RKO (cell line): ENCODE results near the gene CRYL1.

Experiments
- DNase-seq: peaks from one replicate; pipeline ENCODE4 v3.0.0-alpha.2; 2016; ENCODE audit warnings: low spot score

Gene CRYL1

GRCh38 chr13:20424559-20424852 lies 101.2 kb downstream of the CRYL1 start:
- no peak for DNase-seq

- no peak for DNase-seq
These were observed 103.3 kb downstream of the CRYL1 start for GRCh38 chr13:20422362-20422761.

- no peak for DNase-seq
These were observed 104.7 kb downstream of the CRYL1 start for GRCh38 chr13:20420938-20421337.

DNA sequence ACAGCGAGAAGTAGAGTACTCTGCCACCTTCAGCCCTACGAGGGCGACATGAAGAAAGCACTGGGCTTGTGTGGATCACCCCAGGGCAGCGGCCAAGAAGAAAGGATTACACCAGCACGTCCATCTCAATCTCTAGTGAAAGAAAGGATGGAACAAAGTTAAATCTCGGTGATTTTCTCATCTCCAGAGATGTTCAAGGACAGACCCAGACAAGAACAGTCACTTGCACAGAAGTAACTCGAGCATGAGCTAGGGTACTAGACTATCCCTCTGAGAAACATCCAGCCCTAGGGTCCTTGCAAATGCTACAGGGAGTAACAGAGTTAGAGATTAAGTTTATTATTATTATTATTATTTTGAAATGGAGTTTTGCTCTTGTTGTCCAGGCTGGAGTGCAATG lies 106.7 kb downstream of the CRYL1 start:
- no peak for DNase-seq

DNA sequence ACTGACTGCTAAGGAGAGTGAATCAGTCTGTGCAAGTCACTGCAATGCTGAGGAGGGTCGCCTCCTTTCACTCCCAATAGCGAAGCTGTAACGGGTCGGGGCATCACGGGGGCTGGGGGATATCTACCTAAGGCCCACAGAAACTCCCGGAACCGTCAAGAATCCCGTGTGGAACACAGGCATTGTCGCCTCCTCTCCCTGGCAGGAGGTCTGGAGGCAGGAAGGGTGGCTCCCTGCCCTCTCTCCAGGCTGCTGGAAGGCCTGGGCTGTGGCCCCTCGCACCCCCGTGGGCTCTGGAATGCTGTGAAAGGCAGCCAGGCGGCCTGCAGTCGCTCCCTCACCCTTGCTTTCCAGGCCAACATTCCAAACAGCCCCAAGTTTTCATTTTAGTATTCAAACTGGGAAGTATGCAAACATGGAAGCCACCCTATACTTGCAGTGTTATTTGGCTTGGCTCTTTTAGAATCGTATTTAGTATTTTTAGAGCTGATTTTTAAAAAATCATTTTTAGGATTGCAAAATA lies 109.4 kb downstream of the CRYL1 start:
- no peak for DNase-seq

- DNase-seq = no peak
These were observed 110.0 kb downstream of the CRYL1 start for GRCh38 chr13:20415694-20416107.

GRCh38 chr13:20415306-20415679 lies 110.4 kb downstream of the CRYL1 start:
- DNase-seq = no peak

DNA sequence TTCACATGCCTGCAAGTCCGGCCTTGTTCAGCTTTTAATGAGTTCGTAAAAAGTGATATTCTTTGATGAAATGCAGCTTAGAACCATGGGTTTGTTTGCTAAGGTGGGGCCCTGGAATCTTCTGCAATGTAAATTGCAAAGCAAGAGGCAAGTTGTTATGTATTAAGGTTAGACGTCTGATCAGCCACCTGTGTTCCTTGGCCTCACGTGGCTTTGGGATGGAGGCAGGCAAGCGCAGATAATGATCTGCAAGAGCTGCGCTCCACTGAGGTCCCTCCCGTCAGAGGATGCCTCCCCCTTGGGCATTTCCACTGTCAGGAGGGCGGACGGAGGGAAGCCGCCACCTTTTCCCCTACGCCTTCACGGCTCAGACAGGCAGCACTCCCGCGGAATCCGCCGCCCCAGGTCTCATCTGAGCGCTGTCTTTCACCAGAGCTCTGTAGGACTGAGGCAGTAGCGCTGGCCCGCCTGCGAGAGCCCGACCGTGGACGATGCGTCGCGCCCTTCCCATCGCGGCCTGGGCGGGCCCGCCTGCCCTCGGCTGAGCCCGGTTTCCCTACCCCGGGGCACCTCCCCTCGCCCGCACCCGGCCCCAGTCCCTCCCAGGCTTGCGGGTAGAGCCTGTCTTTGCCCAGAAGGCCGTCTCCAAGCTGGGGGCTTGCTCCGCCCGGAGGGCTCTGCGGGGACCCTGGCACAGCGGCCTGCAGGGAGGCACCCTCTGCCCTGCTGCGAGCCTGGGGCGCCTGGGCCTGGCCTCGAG lies 110.9 kb downstream of the CRYL1 start:
- DNase-seq = no peak

DNA sequence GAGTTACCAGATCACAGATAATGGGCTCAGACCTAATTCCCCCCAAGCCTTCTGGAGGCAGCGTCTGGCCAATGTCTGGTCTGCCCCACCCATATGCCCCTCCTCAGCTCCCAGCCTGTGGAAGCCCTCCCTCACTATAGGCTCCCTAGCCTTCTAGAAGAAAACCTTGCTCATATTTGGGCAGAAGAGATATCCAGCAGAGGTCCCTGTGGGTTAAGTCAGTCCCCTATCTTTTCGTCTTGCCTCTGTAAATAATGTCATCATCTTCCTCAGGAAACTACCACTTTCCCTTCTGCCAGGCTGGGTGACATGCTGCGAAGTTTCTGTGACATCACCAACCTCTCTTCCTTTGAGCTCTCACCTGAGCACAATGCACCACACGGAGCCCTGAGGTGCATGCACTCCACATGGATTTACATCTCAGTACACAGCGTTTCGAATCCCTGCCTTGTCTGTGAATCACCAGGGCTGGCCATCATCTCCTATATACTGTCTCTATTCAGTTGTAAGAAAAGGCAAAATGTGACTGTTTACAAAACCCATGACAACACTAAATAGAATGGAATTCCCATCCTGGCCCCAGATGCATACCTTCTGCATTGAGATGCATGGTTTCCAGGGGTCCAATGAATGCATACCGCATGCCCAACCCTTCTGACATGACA lies 112.8 kb downstream of the CRYL1 start:
- no peak for DNase-seq

GRCh38 chr13:20411638-20412342 lies 113.9 kb downstream of the CRYL1 start:
- DNase-seq = no peak

DNA sequence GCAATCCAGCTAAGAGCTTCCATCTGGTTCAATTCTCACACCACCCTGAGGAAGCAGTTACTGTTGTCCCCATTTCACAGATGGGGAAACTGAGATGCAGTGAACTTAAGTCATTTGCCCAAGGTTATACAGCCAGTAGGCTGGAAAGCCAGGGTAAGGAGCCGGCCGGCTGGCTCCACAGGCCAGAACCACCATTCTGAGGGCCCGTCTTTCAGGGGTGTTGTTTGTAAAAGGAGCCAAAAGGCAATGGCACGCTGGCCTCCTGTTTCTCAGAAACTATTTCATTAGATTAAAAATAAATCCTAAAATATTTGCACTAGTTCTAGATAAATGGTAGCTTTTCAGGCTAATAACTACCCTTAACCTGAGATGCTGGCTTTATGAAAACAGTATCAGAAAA lies 114.9 kb downstream of the CRYL1 start:
- DNase-seq = no peak

- no peak for DNase-seq
These were observed 117.5 kb downstream of the CRYL1 start for GRCh38 chr13:20408181-20408580.

DNA sequence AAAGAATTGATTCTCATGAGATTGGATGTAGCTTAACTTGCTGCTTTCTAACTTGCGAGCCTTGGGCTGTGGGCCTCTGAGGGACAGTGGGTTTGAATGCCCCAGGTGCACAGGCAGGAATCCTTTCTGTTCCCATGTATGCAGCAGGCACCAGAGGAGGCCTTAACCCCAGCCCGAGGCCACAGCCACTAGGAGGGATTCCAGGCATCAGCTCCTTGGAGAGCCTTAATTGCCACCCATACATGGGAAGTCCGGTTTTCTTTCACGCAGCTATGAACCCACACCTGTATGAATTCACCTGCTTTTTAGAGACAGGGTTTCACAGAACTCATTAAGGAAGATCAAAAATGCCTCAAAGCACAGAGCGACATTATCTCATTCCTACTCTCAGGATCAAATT lies 117.9 kb downstream of the CRYL1 start:
- DNase-seq = no peak

- DNase-seq = no peak
These were observed 120.0 kb downstream of the CRYL1 start for GRCh38 chr13:20405691-20406090.

GRCh38 chr13:20404488-20405222 lies 121.0 kb downstream of the CRYL1 start:
- no peak for DNase-seq

DNA sequence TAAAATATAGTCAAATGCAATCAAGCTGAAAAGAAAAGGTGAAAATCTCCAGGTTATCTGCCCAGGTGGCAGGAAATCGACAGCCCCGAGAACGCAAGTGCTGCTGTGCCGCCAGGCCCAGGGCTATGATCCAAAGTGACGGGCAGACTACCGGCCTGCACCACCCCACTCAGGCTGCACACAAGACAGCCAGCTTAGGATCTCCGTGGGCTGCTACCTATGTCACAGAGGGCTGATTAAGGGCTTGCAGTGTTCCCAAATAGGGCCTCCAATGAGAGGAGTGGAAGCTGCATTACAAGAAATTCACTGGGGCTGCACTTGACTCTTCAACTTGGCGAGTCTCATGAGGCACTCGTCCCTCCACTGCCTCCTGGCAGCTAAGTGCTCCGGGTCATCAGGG lies 121.8 kb downstream of the CRYL1 start:
- no peak for DNase-seq

GRCh38 chr13:20402881-20403280 lies 122.8 kb downstream of the CRYL1 start:
- DNase-seq = no peak

DNA sequence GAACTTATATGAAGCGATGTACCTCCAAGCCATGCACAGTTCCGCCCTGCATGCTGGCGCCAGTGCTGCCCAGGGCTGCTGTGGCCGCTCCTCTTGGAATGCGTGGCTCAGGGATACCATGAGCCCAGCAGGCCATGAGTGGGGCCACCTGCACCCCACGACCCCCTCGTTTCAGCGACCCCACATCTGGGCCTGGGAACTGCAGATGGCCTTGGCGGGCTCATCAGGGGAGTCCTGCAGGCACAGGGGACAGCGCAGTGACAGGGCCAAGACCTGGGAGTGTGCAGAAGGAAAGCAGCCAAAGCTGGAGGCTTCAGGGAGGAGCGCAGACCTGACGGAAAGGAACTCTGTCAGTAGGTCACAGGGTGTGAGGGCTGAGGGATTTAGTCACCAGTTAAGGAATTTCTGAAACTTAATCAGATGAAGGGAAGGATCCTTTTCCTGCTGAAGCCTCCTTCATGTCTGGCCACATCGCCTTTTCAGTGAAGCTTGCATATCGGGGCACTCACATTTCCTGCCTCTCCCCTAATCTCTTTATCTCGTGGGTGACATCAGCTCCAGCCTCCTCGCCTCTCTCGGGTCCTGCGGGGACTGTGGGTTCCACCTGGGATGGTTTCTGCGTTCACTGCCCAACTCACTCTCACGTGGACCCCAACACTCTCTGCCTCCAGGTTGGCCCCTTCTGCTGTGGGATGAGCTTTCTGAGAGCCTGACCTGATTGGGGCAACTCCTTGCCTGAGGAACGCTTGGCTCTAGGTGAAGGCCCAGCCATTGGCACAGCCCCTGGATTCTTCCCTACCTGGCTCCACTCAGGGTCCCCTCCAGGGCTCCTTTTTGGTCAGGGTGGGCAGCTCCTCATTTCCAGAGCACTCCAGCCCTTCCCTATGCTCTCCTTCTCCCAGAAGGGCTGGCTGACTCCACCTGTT lies 123.5 kb downstream of the CRYL1 start:
- DNase-seq = no peak

- no peak for DNase-seq
These were observed 124.1 kb downstream of the CRYL1 start for GRCh38 chr13:20401531-20401930.

DNA sequence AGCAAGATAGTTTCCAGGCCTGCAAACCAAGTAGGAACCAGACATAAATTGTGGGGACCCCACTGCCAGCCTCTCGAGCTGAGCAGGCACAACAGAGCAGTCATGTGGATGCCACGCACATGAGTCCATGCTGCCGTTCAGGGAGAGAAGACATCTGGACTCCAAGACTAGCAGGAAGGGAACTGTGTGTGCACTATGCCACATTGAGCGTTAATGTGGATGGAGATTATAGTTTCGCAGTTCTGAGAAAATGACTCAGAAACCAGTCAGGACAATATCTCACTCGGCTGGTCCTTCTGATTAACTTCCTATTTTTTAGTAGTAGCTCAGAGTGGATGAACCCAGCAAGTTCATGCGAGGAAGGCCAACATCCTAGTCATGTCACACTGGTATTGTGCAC lies 124.9 kb downstream of the CRYL1 start:
- DNase-seq = peak; percentile 33

DNA sequence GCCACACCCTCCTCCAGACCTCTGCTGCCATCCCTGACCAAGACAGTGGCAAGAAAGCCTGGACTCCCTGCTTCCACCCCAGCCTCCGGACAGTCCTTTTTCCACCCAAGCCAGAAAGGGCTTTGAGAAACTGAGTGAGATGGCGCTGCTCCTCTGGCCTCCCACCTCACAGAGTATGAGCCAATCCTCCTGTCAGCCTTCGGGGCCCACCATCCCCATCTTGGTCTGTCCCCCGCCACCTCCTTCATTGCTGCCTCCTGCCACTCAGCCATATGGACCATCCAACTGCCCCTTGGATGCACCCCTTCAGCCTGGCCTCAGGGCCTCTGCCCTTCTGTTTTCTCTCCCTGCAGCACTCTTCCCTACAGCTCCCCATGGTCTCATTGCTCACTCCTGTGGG lies 125.7 kb downstream of the CRYL1 start:
- no peak for DNase-seq
